Breast epithelium (tissue), 4 donors: Measurements from ENCODE around the gene PRDM16. TPM values are rescaled to one million over a fixed set of nuclear protein-coding genes. Genes with fewer than 3 reads are reported as not detected.

Experiments used
- DNase-seq, 2 donors: peaks; one replicate each; pipeline ENCODE4 v3.0.0-alpha.2; 2019; ENCODE audit warnings: low spot score in 2 of 2
- H3K27ac ChIP-seq, 2 donors: fragments of 200-600 bp; sonication (generic) in 1 of 2; one replicate each; pipeline ENCODE4 v1.5.1; 2016 to 2019; ENCODE audit warnings: mild to moderate bottlenecking in 1 of 2
- H3K27me3 ChIP-seq, 2 donors: fragments of 200-600 bp; sonication (generic) in 1 of 2; one replicate each; pipeline versions ENCODE4 v1.5.1 to v1.6.0; 2017 to 2019; ENCODE audit warnings: control low read depth in 1 of 2, mild to moderate bottlenecking in 1 of 2
- H3K36me3 ChIP-seq: fragments of 200-600 bp; one replicate; pipeline ENCODE4 v1.5.1; 2019
- H3K4me1 ChIP-seq, 2 donors: fragments of 200-600 bp; sonication (generic); one replicate each; pipeline ENCODE4 v1.5.1; 2016 to 2019; ENCODE audit warnings: control low read depth in 1 of 2
- H3K4me3 ChIP-seq, 3 donors: fragments of 200-600 bp; sonication (generic); 1 replicate in 2 of 3; 2 replicates in 1 of 3; pipeline ENCODE4 v1.5.1; 2016 to 2019; ENCODE audit warnings: mild to moderate bottlenecking in 3 of 3, moderate library complexity in 2 of 3
- H3K9me3 ChIP-seq, 2 donors: fragments of 200-600 bp; sonication (generic) in 1 of 2; one replicate each; pipeline ENCODE4 v1.5.1; 2016 to 2019; ENCODE audit warnings: control low read depth in 1 of 2
- CTCF ChIP-seq, 3 donors: fragments of 450-650 bp; IDR thresholded peaks; one replicate each; pipeline ENCODE4 v1.5.1; 2016 to 2017; ENCODE audit warnings: antibody characterized with exemption in 3 of 3, mild to moderate bottlenecking in 3 of 3, moderate library complexity in 3 of 3
- POLR2A ChIP-seq: fragments of 450-650 bp; IDR thresholded peaks from one replicate; pipeline ENCODE4 v1.6.1; 2016; ENCODE audit warnings: antibody characterized with exemption, mild to moderate bottlenecking, moderate library complexity
- POLR2AphosphoS5 ChIP-seq, 3 donors: sonication (generic); formaldehyde crosslinking; IDR thresholded peaks; one replicate each; pipeline ENCODE4 v1.6.1; 2017; ENCODE audit warnings: antibody characterized with exemption in 3 of 3
- intact Hi-C: fragments of 100-400 bp; cut with DNase I; formaldehyde crosslinking; loops from one replicate; pipeline ENCODE4 v1.15.1; 2023; ENCODE audit warnings: low total_unique reads
- total RNA-seq, 3 donors: library from RNA; depleted of rRNA; stranded (reverse); fragments of >200 nt; gene quantifications; one replicate each; pipeline ENCODE4 v1.1.0, GENCODE V29; 2016

The PRDM16 gene
- total RNA-seq, 3 donors from 2014 or later: 0.48 to 3.8 (median 3.6) TPM

- no peaks in the 10 kb centered on the region for H3K36me3 ChIP-seq
- no peak overlapping the region for H3K27ac ChIP-seq
- no peaks in the 10 kb centered on the region for H3K4me1 ChIP-seq
- no peak for DNase-seq
- H3K27me3 ChIP-seq: peaks cover 0 to 62% of the 10 kb centered on the region in 2 donors
- no peak overlapping the region for H3K4me3 ChIP-seq
- TF ChIP-seq POLR2AphosphoS5 (IDR thresholded peaks at IDR 0.05): no peak
- no peak for TF ChIP-seq POLR2A
- TF ChIP-seq CTCF (IDR thresholded peaks at IDR 0.05): no peak
- intact Hi-C loops: no loop called here
- no peaks in the 10 kb centered on the region for H3K9me3 ChIP-seq
Measured at GRCh38 chr1:3402258-3403010, 333.4 kb downstream of the PRDM16 start.

- no peaks in the 10 kb centered on the region for H3K36me3 ChIP-seq
- intact Hi-C loops: no loop called here
- H3K9me3 ChIP-seq: no peaks in the 10 kb centered on the region
- TF ChIP-seq POLR2A: no peak
- no peak for TF ChIP-seq CTCF (IDR thresholded peaks at IDR 0.05)
- no peak for TF ChIP-seq POLR2AphosphoS5 (IDR thresholded peaks at IDR 0.05)
- no peaks in the 10 kb centered on the region for H3K4me1 ChIP-seq
- DNase-seq: no peak
- no peak overlapping the region for H3K27ac ChIP-seq
- no peak overlapping the region for H3K4me3 ChIP-seq
- peaks cover 0 to 65% of the 10 kb centered on the region in 2 donors for H3K27me3 ChIP-seq
Measured at GRCh38 chr1:3403011-3403345, 334.0 kb downstream of the PRDM16 start.

- H3K4me3 ChIP-seq: no peak overlapping the region
- no peaks in the 10 kb centered on the region for H3K4me1 ChIP-seq
- no peak for DNase-seq
- peaks cover 0 to 64% of the 10 kb centered on the region in 2 donors for H3K27me3 ChIP-seq
- no peaks in the 10 kb centered on the region for H3K36me3 ChIP-seq
- intact Hi-C loops: no loop called here
- no peaks in the 10 kb centered on the region for H3K9me3 ChIP-seq
- TF ChIP-seq CTCF (IDR thresholded peaks at IDR 0.05) (no peak), POLR2A (no peak), POLR2AphosphoS5 (IDR thresholded peaks at IDR 0.05) (no peak)
- no peak overlapping the region for H3K27ac ChIP-seq
Measured at GRCh38 chr1:3403388-3404231, 334.6 kb downstream of the PRDM16 start.

GRCh38 chr1:3404301-3404700, 335.3 kb downstream of the PRDM16 start:
- no peaks in the 10 kb centered on the region for H3K4me1 ChIP-seq
- intact Hi-C loops: no loop called here
- no peaks in the 10 kb centered on the region for H3K9me3 ChIP-seq
- no peaks in the 10 kb centered on the region for H3K36me3 ChIP-seq
- TF ChIP-seq CTCF (IDR thresholded peaks at IDR 0.05) (no peak), POLR2AphosphoS5 (IDR thresholded peaks at IDR 0.05) (no peak), POLR2A (no peak)
- no peak for DNase-seq
- no peak overlapping the region for H3K27ac ChIP-seq
- H3K4me3 ChIP-seq: no peak overlapping the region
- H3K27me3 ChIP-seq: peaks cover 0 to 61% of the 10 kb centered on the region in 2 donors

- peaks cover 0 to 61% of the 10 kb centered on the region in 2 donors for H3K27me3 ChIP-seq
- intact Hi-C loops: no loop called here
Measured at GRCh38 chr1:3404801-3405200, 335.8 kb downstream of the PRDM16 start.

More at GRCh38 chr1:3404801-3405200, 335.8 kb downstream of the PRDM16 start:
- Histone ChIP-seq H3K36me3 (no peaks in the 10 kb centered on the region), H3K27ac (no peak overlapping the region), H3K4me3 (no peak overlapping the region), H3K9me3 (no peaks in the 10 kb centered on the region), H3K4me1 (no peaks in the 10 kb centered on the region)
- TF ChIP-seq POLR2AphosphoS5 (IDR thresholded peaks at IDR 0.05) (no peak), POLR2A (no peak), CTCF (IDR thresholded peaks at IDR 0.05) (no peak)
- no peak for DNase-seq
